ENCODE measurements around the gene NOP9. TPM values are rescaled to one million over a fixed set of nuclear protein-coding genes. Genes with fewer than 3 reads are reported as not detected.
"Not testable (repeated sequence)": the region's sequence is repeated elsewhere in the genome, so short reads cannot be mapped to it uniquely, and the experiment has no call there.

Gene NOP9
- total RNA-seq, 4 donors from 2014 or later: 17.0 to 24.9 (median 20.4) TPM

- WGBS, 2 donors: 11 to 27% methylated on average over 4 of the region's 4 CpGs
- no peak overlapping the region for H3K27ac ChIP-seq
- TF ChIP-seq EP300 (IDR thresholded peaks at IDR 0.05) (no peak), CTCF (IDR thresholded peaks at IDR 0.05) (no peak)
- H3K36me3 ChIP-seq: no peaks in the 10 kb centered on the region
- no peaks in the 10 kb centered on the region for H3K4me1 ChIP-seq
- peaks cover 0 to 14% of the 10 kb centered on the region in 2 donors for H3K27me3 ChIP-seq
- no peaks in the 10 kb centered on the region for H3K9me3 ChIP-seq
- no peak for DNase-seq (ENCODE audit: low spot score in 2 of 2)
- no peak overlapping the region for H3K4me3 ChIP-seq
Observed at GRCh38 chr14:24351517-24351916, 51.9 kb downstream of the NOP9 start.

GRCh38 chr14:24353559-24354481 lies 54.2 kb downstream of the NOP9 start:
- peaks cover 0 to 13% of the 10 kb centered on the region in 2 donors for H3K27me3 ChIP-seq
- peak in 1 of 2 donors; percentile 18 for TF ChIP-seq EP300 (IDR thresholded peaks at IDR 0.05)
- no peak for TF ChIP-seq CTCF (IDR thresholded peaks at IDR 0.05)
- no peak for TF ChIP-seq POLR2A (IDR thresholded peaks at IDR 0.05)
- DNase-seq (ENCODE audit: low spot score in 2 of 2): no peak
- H3K36me3 ChIP-seq: no peaks in the 10 kb centered on the region
- peak overlapping the region in 2 of 4 donors; percentile 33 to 48 for H3K27ac ChIP-seq
- H3K4me1 ChIP-seq: no peaks in the 10 kb centered on the region
- H3K4me3 ChIP-seq: no peak overlapping the region
- no peaks in the 10 kb centered on the region for H3K9me3 ChIP-seq
- WGBS, 2 donors: 68 to 73% methylated on average over 5 of the region's 5 CpGs

GRCh38 chr14:24354482-24354825 lies 54.8 kb downstream of the NOP9 start:
- not testable (repeated sequence) for H3K4me3 ChIP-seq; H3K9me3 ChIP-seq; H3K36me3 ChIP-seq; DNase-seq (ENCODE audit: low spot score in 2 of 2); H3K4me1 ChIP-seq
- peak overlapping the region in 2 of 4 donors; percentile 33 to 48 for H3K27ac ChIP-seq
- 84 to 89% methylated on average over 3 of the region's 3 CpGs for WGBS, 2 donors
- H3K27me3 ChIP-seq: peaks cover 0 to 13% of the 10 kb centered on the region in 2 donors

- peaks cover 0 to 13% of the 10 kb centered on the region in 2 donors for H3K27me3 ChIP-seq
- no peak overlapping the region for H3K27ac ChIP-seq
- TF ChIP-seq EP300 (IDR thresholded peaks at IDR 0.05): no peak
- TF ChIP-seq CTCF (IDR thresholded peaks at IDR 0.05): no peak
- no peak for TF ChIP-seq POLR2A (IDR thresholded peaks at IDR 0.05)
- DNase-seq (ENCODE audit: low spot score in 2 of 2): no peak
- no peaks in the 10 kb centered on the region for H3K36me3 ChIP-seq
- WGBS, 2 donors: 90 to 92% methylated on average over 7 of the region's 7 CpGs
- H3K9me3 ChIP-seq: no peaks in the 10 kb centered on the region
- no peaks in the 10 kb centered on the region for H3K4me1 ChIP-seq
- no peak overlapping the region for H3K4me3 ChIP-seq
Observed at GRCh38 chr14:24355009-24355408, 55.4 kb downstream of the NOP9 start.

GRCh38 chr14:24356208-24356607 lies 56.6 kb downstream of the NOP9 start:
- TF ChIP-seq POLR2A (IDR thresholded peaks at IDR 0.05): no peak
- TF ChIP-seq EP300 (IDR thresholded peaks at IDR 0.05): no peak
- TF ChIP-seq CTCF (IDR thresholded peaks at IDR 0.05): no peak
- Histone ChIP-seq H3K4me1 (no peaks in the 10 kb centered on the region), H3K4me3 (no peak overlapping the region), H3K9me3 (no peaks in the 10 kb centered on the region), H3K27ac (no peak overlapping the region), H3K27me3 (peaks cover 0 to 13% of the 10 kb centered on the region in 2 donors), H3K36me3 (no peaks in the 10 kb centered on the region)
- no peak for DNase-seq (ENCODE audit: low spot score in 2 of 2)
- 79 to 94% methylated on average over 4 of the region's 4 CpGs for WGBS, 2 donors

Small RNAs within 50 kb of the gene (small RNA-seq; reads per million reads assigned to genes)
- gene RF00026: not detected

Other genes with a start within 250 kb of the NOP9 start
- under 1 TPM in 3 of 4 donors, not detected in 1; 0.42 to 0.60 (median 0.44) TPM for gene CARMIL3, start 247.8 kb upstream of the NOP9 start, total RNA-seq
- not detected for gene CPNE6, start 228.3 kb upstream of the NOP9 start, total RNA-seq
- gene PCK2, start 205.5 kb upstream of the NOP9 start, total RNA-seq: 10 to 100 TPM; 28.9 to 49.2 (median 34.3) TPM
- 100 to 1,000 TPM in 2 of 4 donors, 10 to 100 TPM in 2; 68.9 to 126 (median 98.9) TPM for gene DCAF11, start 185.1 kb upstream of the NOP9 start, total RNA-seq
- 1 to 10 TPM; 4.8 to 7.0 (median 5.9) TPM for gene NRL, start 184.9 kb upstream of the NOP9 start, total RNA-seq
- gene FITM1, start 169.2 kb upstream of the NOP9 start, total RNA-seq: 1 to 10 TPM in 1 of 4 donors, under 1 TPM in 1, not detected in 2; 0.78 to 1.3 TPM
- gene PSME1, start 163.7 kb upstream of the NOP9 start, total RNA-seq: 100 to 1,000 TPM in 3 of 4 donors, 10 to 100 TPM in 1; 96.9 to 130 (median 110) TPM
- 10 to 100 TPM in 2 of 4 donors, 1 to 10 TPM in 2; 9.2 to 22.7 (median 14.4) TPM for gene EMC9, start 158.3 kb upstream of the NOP9 start, total RNA-seq
- 10 to 100 TPM; 33.7 to 64.0 (median 51.9) TPM for gene PSME2, start 153.2 kb upstream of the NOP9 start, total RNA-seq
- gene RNF31, start 152.4 kb upstream of the NOP9 start, total RNA-seq: 100 to 1,000 TPM in 1 of 4 donors, 10 to 100 TPM in 3; 33.5 to 112 (median 72.9) TPM
- gene IRF9, start 138.6 kb upstream of the NOP9 start, total RNA-seq: 100 to 1,000 TPM in 1 of 4 donors, 10 to 100 TPM in 3; 55.7 to 106 (median 65.8) TPM
- 10 to 100 TPM in 3 of 4 donors, 1 to 10 TPM in 1; 6.5 to 25.5 (median 16.3) TPM for gene REC8, start 127.8 kb upstream of the NOP9 start, total RNA-seq
- gene IPO4, start 111.0 kb upstream of the NOP9 start, total RNA-seq: 10 to 100 TPM; 19.4 to 88.5 (median 26.9) TPM
- 10 to 100 TPM; 46.8 to 61.3 (median 54.6) TPM for gene TM9SF1, start 104.4 kb upstream of the NOP9 start, total RNA-seq
- gene TSSK4, start 94.2 kb upstream of the NOP9 start, total RNA-seq: not detected
- gene CHMP4A, start 86.4 kb upstream of the NOP9 start, total RNA-seq: 100 to 1,000 TPM in 1 of 4 donors, 10 to 100 TPM in 3; 43.9 to 118 (median 82.1) TPM
- gene MDP1, start 83.8 kb upstream of the NOP9 start, total RNA-seq: 10 to 100 TPM; 16.5 to 48.3 (median 28.9) TPM
- gene NEDD8, start 67.5 kb upstream of the NOP9 start, total RNA-seq: 100 to 1,000 TPM in 2 of 4 donors, 10 to 100 TPM in 2; 68.6 to 109 (median 98.3) TPM
- 10 to 100 TPM; 46.5 to 63.4 (median 57.2) TPM for gene GMPR2, start 66.9 kb upstream of the NOP9 start, total RNA-seq
- 10 to 100 TPM; 53.9 to 66.4 (median 60.8) TPM for gene TINF2, start 57.2 kb upstream of the NOP9 start, total RNA-seq
- 10 to 100 TPM; 13.5 to 53.5 (median 19.4) TPM for gene TGM1, start 36.7 kb upstream of the NOP9 start, total RNA-seq
- 10 to 100 TPM; 36.5 to 68.4 (median 42.9) TPM for gene RABGGTA, start 28.3 kb upstream of the NOP9 start, total RNA-seq
- gene DHRS1, start 70 bp upstream of the NOP9 start, total RNA-seq: 10 to 100 TPM; 15.7 to 43.5 (median 22.6) TPM
- 10 to 100 TPM in 3 of 4 donors, 1 to 10 TPM in 1; 9.4 to 34.5 (median 14.2) TPM for gene CIDEB, start 8.1 kb downstream of the NOP9 start, total RNA-seq
- 10 to 100 TPM; 15.5 to 31.5 (median 20.2) TPM for gene LTB4R2, start 10.3 kb downstream of the NOP9 start, total RNA-seq
- 10 to 100 TPM in 3 of 4 donors, 1 to 10 TPM in 1; 8.4 to 14.4 (median 11.8) TPM for gene LTB4R, start 11.7 kb downstream of the NOP9 start, total RNA-seq
- gene ADCY4, start 35.2 kb downstream of the NOP9 start, total RNA-seq: 10 to 100 TPM; 32.0 to 68.1 (median 53.2) TPM
- 1 to 10 TPM; 4.0 to 9.6 (median 9.0) TPM for gene RIPK3, start 40.1 kb downstream of the NOP9 start, total RNA-seq
- 100 to 1,000 TPM in 2 of 4 donors, 10 to 100 TPM in 2; 58.6 to 132 (median 99.1) TPM for gene NFATC4, start 68.3 kb downstream of the NOP9 start, total RNA-seq
- 10 to 100 TPM; 17.4 to 24.7 (median 19.4) TPM for gene NYNRIN, start 99.2 kb downstream of the NOP9 start, total RNA-seq
- 1 to 10 TPM; 2.1 to 6.9 (median 5.1) TPM for gene CBLN3, start 129.8 kb downstream of the NOP9 start, total RNA-seq
- 100 to 1,000 TPM in 1 of 4 donors, 10 to 100 TPM in 3; 66.8 to 106 (median 84.5) TPM for gene KHNYN, start 130.1 kb downstream of the NOP9 start, total RNA-seq
- 10 to 100 TPM; 37.9 to 64.9 (median 60.8) TPM for gene SDR39U1, start 142.9 kb downstream of the NOP9 start, total RNA-seq
- not detected for gene CMA1, start 208.4 kb downstream of the NOP9 start, total RNA-seq